Activated CD4-positive, CD25-positive, alpha-beta regulatory T cell treated with anti-CD3 and anti-CD28 coated beads, Interleukin-2, amount 50 U/mL, for 16 hours (primary cell): Measurements from ENCODE around the gene TMEM175.
"Not testable (repeated sequence)": the region's sequence is repeated elsewhere in the genome, so short reads cannot be mapped to it uniquely, and the experiment has no call there.

Experiments
- DNase-seq: peaks from one replicate; pipeline ENCODE4 v3.0.0-alpha.2; 2020; ENCODE audit warnings: low read depth, low spot score

Gene TMEM175

GRCh38 chr4:988726-989721 lies 56.8 kb downstream of the TMEM175 start:
- DNase-seq, result no peak

DNA sequence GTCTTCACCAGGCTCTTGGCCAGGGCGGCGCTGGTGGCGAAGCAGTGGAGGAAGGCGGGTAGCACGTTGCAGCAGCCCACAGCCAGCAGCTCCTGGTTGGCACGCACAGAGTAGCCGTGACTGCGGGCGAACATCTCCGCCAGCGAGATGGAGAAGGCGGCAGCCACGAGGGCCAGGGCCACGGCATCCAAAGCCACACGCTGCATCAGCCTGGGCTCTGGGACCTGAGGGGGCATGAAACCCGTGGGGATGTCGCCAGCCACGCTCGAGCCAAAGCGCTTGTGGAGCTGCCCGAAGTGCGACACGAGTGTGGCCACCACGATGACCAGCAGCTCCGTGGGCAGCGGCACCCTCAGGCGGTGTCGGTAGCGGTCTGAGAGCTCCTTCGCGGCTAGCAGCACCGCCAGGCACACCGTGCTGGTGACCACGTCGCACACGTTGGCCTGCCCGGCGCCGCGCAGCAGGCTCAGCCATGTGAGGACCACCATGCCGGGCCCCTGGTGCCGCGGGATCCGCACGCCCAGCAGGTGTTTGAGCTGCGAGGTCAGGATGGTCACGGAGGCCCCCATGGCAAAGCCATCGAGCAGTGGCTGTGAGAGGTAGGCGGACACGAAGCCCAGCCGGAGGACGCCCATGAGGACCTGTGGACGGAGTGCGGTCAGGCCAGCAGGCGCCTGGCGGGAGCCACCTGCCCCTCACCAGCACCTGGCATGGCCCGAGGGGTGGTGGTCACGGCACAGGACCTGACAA lies 57.6 kb downstream of the TMEM175 start:
- no peak for DNase-seq

GRCh38 chr4:990746-991367 lies 58.6 kb downstream of the TMEM175 start:
- no peak for DNase-seq

- no peak for DNase-seq
Observed at GRCh38 chr4:991451-992296, 59.4 kb downstream of the TMEM175 start.

GRCh38 chr4:992297-993110 lies 60.2 kb downstream of the TMEM175 start:
- no peak for DNase-seq

- no peak for DNase-seq
Observed at GRCh38 chr4:993111-994029, 61.1 kb downstream of the TMEM175 start, which contains the start of gene SLC26A1. TSS of gene SLC26A1 (minus strand) at chr4:993404. CDS start at chr4:991703, 1,701 bp downstream.

- DNase-seq, result no peak
Observed at GRCh38 chr4:995311-996026, 63.2 kb downstream of the TMEM175 start.

GRCh38 chr4:996030-996996 lies 64.1 kb downstream of the TMEM175 start:
- DNase-seq, result no peak

- DNase-seq, result no peak
Observed at GRCh38 chr4:996997-997374, 64.7 kb downstream of the TMEM175 start.

DNA sequence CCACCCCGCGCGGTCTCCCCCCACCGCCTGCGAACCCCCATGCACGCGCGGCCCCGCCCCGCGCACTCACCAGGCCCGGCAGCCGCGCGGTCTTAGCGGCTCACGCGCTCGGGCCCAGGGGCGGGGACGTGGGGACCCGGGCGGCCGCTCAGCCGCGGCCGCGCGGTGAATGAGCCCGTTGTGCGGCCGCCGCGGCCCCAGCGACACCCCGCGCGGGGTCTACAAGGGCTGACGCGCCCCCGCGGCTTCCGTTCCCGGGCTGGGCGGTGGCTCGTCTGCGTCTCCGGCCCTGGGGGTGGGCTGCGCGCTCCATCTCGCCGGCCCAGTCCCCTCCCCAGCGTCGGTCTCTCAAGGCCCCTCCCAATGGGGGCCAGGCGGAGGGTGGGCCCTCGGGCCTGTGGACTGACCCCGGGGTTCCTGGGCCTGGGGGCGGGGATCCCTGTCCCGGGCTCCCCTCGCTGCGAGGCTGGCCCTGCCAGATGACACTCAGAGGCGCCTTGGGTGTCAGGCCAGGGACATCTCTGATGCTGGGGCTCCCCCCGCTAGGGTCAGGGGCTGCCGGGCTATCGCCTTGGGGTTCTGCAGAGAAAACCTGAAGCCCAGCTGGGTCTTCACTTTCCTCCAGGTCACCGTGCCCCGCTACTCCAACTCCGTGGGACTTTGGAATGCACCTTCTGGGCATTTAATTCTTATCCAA lies 65.3 kb downstream of the TMEM175 start:
- DNase-seq, result no peak

GRCh38 chr4:998096-998691 lies 65.9 kb downstream of the TMEM175 start:
- no peak for DNase-seq

GRCh38 chr4:999240-999863 lies 67.1 kb downstream of the TMEM175 start:
- not testable (repeated sequence) for DNase-seq

DNA sequence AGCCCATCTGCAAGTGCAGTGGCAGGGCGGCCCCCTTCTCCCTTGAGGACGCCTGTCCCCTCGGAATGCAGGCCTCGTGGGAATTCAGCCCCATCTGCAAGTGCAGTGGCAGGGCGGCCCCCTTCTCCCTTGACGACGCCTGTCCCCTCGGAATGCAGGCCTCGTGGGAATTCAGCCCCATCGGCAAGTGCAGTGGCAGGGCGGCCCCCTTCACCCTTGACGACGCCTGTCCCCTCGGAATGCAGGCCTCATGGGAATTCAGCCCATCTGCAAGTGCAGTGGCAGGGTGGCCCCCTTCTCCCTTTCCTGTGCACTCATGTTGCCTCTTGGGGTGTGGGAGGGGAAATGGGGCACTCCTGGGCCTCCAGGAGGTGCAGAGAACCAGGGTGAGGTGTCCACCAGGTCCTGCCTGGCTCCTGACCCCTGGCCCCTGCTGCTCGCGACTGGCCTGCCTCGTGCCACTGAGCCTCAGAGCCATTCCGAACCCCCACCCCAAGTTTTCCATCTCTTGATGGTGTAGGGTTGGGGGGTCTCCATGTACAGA lies 67.7 kb downstream of the TMEM175 start:
- no peak for DNase-seq

DNA sequence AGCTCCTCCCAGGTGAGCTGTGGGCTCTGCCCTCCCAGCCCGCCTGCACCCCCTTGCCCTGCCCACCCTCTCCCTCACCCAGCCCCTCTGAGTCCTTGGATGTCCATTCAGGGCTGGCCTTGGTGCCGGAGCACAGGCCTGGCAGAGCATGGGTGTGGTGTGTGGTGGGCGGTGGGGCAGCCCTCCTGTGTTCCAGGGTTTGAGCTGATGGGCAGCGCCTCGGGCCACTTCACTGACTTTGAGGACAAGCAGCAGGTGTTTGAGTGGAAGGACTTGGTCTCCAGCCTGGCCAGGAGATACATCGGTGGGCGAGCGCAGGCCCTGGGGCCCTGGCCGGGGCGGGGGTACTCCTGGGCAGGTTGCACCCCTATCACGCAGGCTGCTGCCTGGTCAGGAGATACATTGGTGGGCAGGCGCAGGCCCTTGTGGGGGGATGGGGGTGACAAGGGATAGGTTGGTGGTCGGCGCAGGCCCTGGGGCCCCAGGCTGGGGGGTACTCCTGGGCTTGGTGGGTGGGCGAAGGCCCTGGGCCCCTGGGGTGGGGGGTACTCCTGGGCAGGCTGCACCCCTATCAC lies 68.5 kb downstream of the TMEM175 start:
- no peak for DNase-seq

DNA sequence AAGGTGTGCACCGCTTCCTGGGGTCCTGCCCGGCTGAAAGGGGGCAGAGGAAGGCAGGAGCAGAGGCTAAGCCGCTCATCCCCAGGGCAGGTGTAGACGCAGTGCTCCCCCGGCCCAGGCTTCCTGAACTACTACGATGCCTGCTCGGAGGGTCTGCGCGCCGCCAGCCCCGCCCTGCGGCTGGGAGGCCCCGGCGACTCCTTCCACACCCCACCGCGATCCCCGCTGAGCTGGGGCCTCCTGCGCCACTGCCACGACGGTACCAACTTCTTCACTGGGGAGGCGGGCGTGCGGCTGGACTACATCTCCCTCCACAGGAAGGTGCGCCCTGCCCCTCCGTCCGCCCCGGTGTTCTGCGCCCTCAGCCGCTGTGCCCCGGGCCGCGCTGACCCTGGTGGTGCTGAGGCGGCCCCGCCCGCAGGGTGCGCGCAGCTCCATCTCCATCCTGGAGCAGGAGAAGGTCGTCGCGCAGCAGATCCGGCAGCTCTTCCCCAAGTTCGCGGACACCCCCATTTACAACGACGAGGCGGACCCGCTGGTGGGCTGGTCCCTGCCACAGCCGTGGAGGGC lies 69.4 kb downstream of the TMEM175 start:
- DNase-seq, result no peak
